HK-2 (cell line): ENCODE measurements around the gene SFMBT1.

Experiments used
- DNase-seq: peaks from one replicate; pipeline ENCODE4 v3.0.0-alpha.2; 2018; ENCODE audit not compliant: unreplicated experiment

SFMBT1 gene

DNA sequence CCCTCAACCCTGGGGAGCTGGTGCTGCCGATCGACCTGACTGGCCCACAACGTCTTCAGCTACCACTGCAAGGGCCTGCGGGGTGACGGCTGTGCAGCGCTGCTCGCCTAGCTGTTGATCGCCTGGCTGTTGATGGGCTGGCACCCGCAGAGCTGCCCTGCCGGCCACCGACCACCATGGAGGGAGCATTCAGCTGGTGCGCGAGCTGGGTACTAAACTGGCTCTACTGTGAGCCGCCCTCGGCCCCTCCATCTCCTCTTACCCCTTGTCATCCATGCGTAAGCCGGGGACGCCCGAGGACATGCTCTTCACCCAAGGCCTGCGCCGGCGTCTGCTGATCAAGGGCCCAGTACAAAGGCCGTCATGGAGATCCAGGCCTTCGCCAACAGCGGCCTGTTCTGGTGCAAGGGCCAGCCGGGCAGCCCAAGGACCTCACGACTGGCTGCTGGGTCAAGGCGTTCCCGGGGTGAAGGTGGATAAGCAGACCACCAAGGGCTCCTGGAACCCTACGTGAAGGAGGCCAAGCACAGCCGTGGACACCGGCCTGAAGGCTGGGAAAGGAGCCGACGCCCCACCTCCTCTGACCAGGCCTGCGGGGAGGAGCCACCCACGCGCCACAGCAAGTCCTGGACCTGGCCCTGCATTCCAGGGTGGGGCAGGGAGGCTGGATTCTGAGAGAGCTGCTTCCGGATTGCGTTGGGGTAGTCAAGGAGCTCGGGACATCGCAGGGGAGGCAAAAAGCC is 46.9 kb downstream of the SFMBT1 start:
- no peak for DNase-seq

- no peak for DNase-seq
These were observed 55.2 kb downstream of the SFMBT1 start for GRCh38 chr3:52990637-52991036.

- DNase-seq, result no peak
These were observed 58.9 kb downstream of the SFMBT1 start for GRCh38 chr3:52986938-52987337.

DNA sequence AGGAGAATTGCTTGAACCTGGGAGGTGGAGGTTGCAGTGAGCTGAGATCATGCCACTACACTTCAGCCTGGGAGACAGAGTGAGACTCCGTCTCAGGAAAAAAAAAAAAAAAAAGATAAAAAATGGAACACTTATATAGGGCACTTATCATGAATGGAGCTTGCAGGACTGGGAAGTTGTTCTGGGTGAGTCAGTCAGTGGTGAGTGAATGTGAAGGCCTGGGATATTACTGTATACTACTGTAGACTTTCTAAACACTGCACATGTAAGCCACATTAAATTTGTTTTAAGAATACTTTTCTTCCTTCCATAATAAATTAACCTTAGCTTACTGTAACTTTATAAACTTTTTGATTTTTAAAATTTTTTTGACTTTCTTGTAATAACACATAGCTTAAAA is 59.8 kb downstream of the SFMBT1 start:
- DNase-seq, result no peak

DNA sequence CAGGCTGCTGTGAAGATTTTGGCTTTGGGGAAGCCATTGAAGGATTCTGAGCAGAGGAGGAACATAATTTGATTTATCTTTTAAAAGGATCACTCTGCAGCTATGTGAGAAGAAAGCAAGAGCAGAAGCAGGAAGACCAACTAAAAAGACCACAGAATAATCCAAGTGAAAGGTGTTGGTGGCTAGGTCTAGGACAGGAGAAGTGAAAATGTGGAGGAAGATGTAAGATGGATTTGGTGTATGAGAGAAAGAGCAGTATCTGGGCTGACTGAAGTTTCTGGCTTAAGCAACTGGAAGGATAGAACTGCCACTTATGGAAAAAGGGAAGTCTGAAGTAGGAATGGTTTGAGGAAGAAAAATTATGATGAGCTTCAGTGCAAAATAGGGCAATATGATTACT is 62.0 kb downstream of the SFMBT1 start:
- DNase-seq, result no peak

GRCh38 chr3:52983336-52983807 is 62.5 kb downstream of the SFMBT1 start:
- DNase-seq, result no peak

DNA sequence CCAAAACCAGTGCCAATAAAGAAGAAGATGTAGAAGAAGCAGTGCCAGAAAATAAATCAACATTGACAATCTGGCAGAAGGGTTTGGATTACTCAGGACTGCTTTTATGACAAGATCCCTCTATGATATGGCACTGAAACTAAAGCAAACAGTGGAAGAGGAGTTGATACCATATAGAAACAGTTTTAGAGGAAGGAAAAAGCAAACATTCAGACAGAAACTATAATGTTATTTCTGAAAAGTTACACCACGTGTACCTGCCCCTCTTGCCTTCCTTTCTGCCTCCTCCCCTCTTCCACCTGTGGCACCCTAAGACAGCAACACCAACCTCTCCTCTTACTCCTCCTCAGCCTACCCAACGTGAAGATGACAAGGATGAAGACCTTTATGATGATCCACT is 63.0 kb downstream of the SFMBT1 start:
- DNase-seq, result no peak

DNA sequence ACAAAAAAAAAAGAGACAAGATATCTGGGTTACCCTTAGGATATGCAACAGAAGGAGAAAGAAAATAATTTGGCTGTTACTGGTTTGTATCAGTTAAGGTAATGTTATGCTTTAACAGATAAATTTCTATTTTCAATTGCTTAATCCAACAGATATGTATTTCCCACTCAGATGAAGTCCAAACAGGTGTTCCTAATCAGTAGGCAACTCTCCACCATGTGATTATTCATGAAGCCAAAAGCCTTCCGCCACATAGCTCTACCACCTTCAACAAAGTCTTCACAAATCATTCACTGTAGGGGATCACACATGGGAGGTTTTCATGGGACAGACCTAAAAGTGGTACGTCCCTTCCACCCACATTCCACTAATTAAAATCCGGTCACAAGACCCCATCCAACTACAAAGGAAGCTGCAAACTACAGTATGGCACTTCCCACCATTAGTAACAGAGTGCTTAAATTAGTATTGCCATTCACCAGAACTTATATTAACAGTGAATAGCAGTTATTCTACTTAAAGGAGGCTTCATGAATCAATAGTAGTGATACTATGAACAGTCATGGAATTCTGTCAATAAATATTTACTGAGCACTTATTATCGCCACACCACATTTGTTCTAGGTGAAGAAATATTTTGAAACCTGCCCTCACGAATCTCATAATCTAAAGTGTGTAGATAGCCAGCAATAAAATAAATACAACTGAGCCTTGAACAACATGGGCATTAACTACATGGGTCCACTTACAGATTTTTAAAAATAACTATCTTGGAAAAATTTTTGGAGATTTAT is 66.5 kb downstream of the SFMBT1 start:
- no peak for DNase-seq

- DNase-seq, result no peak
These were observed 67.6 kb downstream of the SFMBT1 start for GRCh38 chr3:52978109-52978754.

GRCh38 chr3:52973806-52974205 is 72.1 kb downstream of the SFMBT1 start:
- no peak for DNase-seq

DNA sequence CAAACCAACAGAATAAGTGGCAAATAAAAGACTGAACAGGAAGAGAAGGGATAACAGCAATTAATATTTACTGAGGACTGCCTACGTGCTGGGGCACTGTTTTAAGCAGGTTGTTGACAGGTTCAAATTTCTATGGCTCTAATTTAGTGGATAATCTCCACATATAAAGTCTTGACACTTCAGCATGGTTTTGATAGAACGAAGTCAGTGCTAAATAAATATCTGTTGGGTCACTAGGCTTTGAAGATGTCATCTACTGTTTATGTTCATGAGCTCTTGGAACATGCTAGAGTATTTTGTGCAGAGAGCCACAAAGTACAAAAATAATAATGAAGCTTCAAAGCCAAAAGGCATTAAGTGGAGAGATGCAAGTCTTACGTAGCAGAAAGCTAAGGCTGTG is 74.0 kb downstream of the SFMBT1 start:
- no peak for DNase-seq

DNA sequence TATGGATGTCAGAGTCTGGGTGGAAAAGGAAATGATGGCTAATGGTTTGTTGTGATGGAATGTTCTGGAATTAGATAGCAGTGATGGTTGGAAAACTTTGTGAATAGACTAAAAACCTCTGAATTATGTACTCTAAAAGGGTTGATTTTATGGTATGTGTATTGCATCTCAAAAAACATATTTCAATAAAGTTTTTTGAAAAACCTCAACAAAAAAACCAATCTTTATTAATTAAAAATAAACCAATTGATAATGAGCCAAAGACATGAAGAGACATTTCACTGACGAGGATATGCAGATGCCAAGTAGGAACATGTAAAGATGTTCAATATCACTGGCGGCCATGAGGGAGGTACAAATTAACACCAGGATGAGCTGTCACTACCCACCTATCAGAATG is 78.5 kb downstream of the SFMBT1 start:
- DNase-seq, result no peak

DNA sequence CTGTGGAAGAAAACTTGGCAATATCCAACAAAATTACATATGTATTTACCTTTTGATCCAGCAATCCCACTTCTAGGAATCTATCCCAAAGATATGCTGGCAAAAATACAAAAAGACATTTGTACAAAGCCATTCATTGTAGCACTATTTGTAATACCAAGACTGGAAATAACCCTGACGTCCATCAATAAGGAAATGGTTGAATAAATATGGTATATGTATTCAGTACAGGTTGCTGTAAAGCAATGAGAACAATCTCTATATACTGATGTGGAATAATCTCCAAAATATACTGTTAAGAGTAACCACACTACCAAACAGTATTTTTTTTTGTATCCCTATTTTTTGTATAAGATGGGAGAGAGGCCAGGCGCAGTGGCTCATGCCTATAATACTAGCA is 83.7 kb downstream of the SFMBT1 start:
- no peak for DNase-seq

DNA sequence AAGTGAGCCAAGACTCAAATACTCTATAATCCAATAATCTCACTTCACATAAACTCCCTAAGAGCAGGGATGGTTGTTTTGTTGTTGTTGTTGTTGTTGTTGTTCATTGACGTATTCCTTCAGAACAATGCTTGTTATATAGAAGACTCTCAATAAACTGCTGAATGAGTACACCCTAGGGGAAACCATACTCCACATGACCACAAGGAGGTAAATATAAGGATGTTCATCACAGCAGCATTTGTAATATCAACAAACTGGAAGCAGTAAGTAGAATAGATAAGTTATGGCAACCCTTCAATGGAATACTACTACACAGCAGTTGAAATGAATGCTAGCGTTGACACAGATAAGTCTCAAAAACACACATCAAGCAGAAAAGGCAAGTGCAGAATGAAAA is 86.1 kb downstream of the SFMBT1 start:
- no peak for DNase-seq

DNA sequence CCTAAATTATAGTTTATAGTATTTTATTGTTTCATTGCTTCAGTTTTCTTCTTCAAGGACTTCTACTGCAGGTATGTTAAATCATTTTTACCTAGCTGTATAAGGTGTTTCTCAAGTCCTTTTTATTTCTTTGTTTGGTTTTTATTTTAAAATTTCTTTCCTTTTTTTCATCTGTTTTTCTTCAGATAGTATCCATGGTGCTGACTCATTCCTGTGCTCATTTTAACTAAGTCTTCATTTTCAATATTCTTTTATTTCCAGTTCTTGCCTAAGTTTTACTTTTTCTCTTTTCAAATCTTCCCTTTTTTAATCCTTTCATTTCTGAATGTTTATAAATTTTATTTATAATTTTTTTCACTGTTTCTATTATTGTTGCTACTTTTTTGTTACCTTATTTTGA is 106.3 kb downstream of the SFMBT1 start:
- DNase-seq, result no peak

DNA sequence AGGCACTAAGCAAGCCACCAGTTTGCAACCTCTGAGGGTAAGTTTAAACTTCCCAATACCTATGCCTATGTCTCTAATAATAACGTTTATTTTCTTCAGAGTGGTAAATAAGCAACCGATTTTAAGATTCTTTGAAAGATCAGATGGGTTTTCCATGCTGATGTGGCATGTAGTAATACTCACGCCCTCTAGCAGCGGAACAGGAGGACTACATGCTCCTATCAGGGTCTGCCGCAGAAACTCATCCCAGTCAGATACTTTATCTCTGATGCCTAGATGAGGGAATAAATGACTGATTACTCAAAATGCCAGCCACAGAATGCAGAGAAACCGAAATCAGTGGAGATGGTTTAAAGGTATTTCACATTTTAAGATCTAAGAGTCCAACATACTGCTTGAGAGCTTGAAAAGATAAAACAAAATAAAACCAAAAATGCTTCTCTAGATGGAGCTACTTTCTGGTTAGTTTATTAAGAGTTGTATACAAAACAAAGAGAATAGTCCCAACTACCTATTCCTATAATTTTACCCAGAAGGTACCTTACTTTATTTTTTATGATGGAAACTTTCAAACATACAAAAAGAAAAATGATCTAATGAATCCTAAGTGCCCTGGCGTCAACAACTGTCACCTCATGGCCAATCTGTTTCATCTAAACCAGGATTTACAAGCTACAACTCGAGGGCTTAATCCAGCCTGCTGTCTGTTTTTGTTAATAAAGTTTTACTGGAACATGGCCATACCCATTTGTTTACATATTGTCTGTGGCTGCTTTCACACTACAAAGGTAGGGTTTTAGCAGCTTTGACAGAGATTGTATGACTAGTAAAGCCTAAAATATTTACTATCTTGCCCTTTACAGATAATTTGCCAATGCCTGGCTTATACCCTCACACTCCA is 111.0 kb downstream of the SFMBT1 start:
- DNase-seq, result peak; percentile 15

GRCh38 chr3:52931889-52932288 is 114.0 kb downstream of the SFMBT1 start:
- no peak for DNase-seq

DNA sequence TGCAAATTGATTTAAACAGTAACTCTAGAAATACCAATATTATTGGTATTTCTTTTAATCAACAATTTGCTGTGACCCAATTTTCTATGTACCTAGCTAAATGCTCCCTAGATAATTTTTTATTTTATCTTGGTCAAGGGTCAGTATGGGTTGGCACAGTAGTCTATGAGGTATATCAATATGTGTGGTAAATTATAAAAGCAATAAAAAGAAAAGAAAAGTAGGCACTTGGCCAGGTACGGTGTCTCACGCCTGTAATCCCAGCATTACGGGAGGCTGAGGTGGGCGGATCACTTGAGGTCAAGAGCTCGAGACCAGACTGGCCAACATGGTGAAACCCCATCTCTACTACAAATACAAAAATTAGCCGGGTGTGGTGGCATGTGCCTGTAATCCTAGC is 114.5 kb downstream of the SFMBT1 start:
- DNase-seq, result no peak

DNA sequence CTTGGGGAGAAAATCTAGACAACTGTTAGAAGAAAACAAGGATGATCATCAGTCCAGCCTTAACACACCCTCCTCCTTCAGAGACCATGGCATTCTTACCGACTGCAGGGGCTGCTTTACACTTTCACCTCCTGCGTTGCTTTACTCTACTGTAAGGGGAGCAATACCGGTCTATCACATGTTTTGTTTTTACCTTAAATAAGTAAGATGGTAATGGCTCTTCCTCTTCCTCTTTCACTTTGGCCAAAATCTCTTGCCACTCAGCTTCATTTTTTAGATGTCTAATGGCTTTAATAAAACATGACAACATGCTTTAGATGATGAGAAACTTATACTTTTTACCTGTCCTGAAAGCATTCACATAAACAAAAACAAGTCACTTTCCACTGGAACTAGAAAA is 115.1 kb downstream of the SFMBT1 start:
- no peak for DNase-seq

GRCh38 chr3:52926554-52926953 is 119.3 kb downstream of the SFMBT1 start:
- DNase-seq, result no peak

- no peak for DNase-seq
These were observed 120.2 kb downstream of the SFMBT1 start for GRCh38 chr3:52925405-52926313.
